ENCODE measurements around the gene SRL.

SRL gene

DNA sequence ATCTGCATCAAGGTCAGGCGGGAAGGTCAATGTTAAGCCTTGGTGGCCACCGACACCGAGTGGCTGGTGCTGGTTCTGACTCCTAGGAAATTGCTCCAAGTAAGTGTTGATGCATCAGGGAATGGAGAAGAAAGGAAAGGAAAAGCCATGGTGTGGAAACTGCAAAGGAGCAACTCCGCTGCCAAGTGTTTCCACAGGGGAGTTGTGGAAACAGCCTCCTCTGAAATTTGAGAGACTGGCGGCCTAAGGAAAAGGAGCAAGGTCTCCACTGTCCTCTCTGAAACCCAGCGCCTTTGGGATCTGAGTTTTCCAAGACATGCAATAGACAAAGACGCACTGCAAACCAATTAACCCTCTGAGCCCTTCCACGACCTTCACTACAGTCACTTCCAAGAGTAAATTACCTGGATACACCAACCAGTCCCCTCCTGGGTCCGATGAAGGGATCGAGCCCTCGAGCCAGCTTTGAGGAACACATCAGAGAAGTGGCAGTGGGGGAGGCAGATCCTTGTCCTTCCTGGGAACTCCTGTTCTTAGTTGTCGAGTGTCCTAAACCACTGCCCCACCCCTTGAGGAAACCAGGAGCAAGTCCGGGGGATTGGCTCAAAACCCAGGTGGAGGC is 51.1 kb downstream of the SRL start:
- Histone ChIP-seq H3K4me3 (no peak overlapping the region), H3K4me1 (no peaks in the 10 kb centered on the region)

DNA sequence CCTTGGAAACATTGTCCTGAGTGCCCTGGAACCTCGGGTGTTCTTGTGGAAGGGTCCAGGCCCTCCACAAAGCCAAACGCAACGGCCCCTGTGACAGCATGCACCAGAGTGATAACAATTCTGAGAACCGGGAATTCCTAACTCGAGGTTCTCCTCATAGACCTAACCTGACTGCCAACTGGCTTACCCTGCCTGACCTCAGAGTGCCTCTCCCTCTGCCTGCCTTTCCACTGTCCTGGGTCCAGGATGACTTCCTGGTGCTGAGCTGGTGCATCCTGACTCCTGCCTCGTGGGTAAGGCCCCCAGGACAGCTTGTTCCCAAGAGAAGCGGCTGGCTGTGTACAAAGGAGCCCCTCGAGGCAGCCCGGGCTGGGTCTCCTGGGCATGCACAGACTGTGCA is 51.8 kb downstream of the SRL start:
- H3K4me3 ChIP-seq, result no peak overlapping the region
- H3K4me1 ChIP-seq, result no peaks in the 10 kb centered on the region
- in situ Hi-C loops (cut with MboI; ENCODE audit: low sequenced_read_pairs), result loop anchor here (10.0 kb wide), 1 partner anchor 145 kb away; no protein-coding TSS in a partner anchor
- no peaks in the 10 kb centered on the region for H3K27me3 ChIP-seq (ENCODE audit: low read depth)
- H3K9me3 ChIP-seq, result no peaks in the 10 kb centered on the region
- H3K36me3 ChIP-seq (replicated peaks), result no peaks in the 10 kb centered on the region
- DNase-seq (ENCODE audit: low spot score in 2 of 2), result no peak

More for the DNA sequence above, 51.1 kb downstream of the SRL start:
- H3K27me3 ChIP-seq (ENCODE audit: low read depth), result no peaks in the 10 kb centered on the region
- DNase-seq (ENCODE audit: low spot score in 2 of 2), result no peak
- in situ Hi-C loops (cut with MboI; ENCODE audit: low sequenced_read_pairs), result loop anchor here (10.0 kb wide), 1 partner anchor 144 kb away; no protein-coding TSS in a partner anchor
- no peaks in the 10 kb centered on the region for H3K36me3 ChIP-seq (replicated peaks)
- no peaks in the 10 kb centered on the region for H3K9me3 ChIP-seq

DNA sequence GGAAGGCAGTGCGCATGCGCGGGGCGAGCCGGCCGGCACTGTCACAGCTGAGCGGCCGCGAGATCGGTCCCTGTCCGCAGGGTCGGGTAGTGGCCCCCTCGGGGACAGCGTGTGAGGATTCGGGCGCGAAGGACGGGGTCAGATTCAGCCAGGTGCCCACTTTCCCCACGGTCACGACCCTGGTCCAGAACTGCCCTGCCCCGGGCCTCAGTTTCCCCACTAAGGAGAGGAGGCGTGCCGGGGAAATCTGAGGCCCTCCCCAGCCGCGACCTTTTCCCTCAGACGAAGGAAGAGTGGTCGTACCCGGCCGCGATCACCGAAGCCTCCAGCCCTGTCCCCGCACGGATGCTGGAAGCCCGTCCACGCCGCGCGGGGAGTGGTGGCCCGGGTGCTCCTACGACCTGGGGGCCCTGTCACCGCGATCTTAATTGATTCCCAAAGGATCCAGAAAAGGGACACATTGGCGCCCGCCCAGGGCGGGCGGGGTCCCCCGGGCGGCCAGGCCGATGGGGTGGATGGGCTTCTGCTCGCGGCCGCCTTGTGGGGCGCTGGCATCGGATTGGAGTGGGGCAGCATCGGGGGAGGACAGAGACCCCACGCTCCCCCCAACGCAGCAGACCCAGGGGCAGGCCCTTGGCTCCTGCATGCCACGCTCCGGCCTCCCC is 57.7 kb downstream of the SRL start:
- Histone ChIP-seq H3K4me3 (peak overlapping the region; percentile 61), H3K4me1 (peaks cover 10% of the 10 kb centered on the region), H3K9me3 (no peaks in the 10 kb centered on the region), H3K27me3 (ENCODE audit: low read depth) (no peaks in the 10 kb centered on the region), H3K36me3 (replicated peaks) (no peaks in the 10 kb centered on the region)
- no peak for DNase-seq (ENCODE audit: low spot score in 2 of 2)
- in situ Hi-C loops (cut with MboI; ENCODE audit: low sequenced_read_pairs), result no loop called here

GRCh38 chr16:4183237-4184037 is 58.4 kb downstream of the SRL start:
- in situ Hi-C loops (cut with MboI; ENCODE audit: low sequenced_read_pairs), result no loop called here
- Histone ChIP-seq H3K4me3 (peak overlapping the region; percentile 61), H3K27me3 (ENCODE audit: low read depth) (no peaks in the 10 kb centered on the region), H3K4me1 (peaks cover 10% of the 10 kb centered on the region), H3K9me3 (no peaks in the 10 kb centered on the region), H3K36me3 (replicated peaks) (no peaks in the 10 kb centered on the region)
- peak; percentile 91 to 94 for DNase-seq (ENCODE audit: low spot score in 2 of 2)

DNA sequence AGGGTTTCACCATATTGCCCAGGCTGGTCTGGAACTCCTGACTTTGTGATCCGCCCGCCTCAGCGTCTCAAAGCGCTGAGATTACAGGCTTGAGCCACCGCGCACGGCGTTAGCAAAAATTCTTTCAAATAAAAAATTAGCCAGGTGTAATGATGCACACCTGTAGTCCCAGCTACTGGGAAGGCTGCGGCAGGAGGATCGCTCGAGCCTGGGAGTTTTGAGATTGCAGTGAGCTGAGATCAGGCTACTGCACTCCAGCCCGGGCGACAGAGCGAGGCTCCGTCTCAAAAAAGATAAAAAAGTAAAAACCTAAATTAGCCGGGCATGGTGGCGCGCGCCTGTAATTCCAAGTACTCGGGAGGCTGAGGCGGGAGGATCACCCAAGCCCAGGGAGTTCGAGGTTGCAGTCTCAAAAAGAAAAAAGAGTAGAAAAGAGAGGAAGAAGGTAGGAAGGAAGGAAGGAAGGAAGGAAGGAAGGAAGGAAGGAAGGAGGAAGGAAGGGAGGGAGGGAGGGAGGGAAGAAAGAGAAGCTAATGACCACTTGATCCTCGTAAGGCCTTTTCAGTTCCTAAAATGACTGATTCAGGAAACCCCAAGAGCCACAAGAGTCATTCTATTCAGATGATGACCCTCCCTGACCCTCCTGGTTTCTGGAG is 59.2 kb downstream of the SRL start:
- Histone ChIP-seq H3K36me3 (replicated peaks) (no peaks in the 10 kb centered on the region), H3K4me3 (peak overlapping the region; percentile 61), H3K4me1 (peaks cover 10% of the 10 kb centered on the region), H3K27me3 (ENCODE audit: low read depth) (no peaks in the 10 kb centered on the region), H3K9me3 (no peaks in the 10 kb centered on the region)
- DNase-seq (ENCODE audit: low spot score in 2 of 2), result no peak
- in situ Hi-C loops (cut with MboI; ENCODE audit: low sequenced_read_pairs), result no loop called here

DNA sequence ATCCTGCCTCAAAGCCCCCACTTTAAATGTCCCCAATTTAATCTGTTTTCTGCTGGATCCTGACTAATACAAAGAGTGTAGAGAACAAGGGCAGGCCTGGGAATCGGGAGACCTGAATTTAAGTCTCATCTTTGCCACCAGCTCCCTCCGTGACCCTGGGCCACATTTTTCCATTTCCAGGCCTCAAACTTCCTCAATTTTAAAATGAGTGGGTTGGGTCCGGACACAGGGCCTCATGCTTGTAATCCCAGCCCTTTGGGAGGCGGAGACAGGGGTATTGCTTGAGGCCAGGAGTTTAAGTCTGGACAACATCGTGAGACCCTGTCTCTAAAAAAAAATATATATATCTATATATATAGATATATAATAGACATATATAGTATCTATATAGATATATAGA is 61.4 kb downstream of the SRL start:
- Histone ChIP-seq H3K9me3 (no peaks in the 10 kb centered on the region), H3K27me3 (ENCODE audit: low read depth) (no peaks in the 10 kb centered on the region), H3K4me1 (peaks cover 10% of the 10 kb centered on the region), H3K36me3 (replicated peaks) (no peaks in the 10 kb centered on the region), H3K4me3 (no peak overlapping the region)
- in situ Hi-C loops (cut with MboI; ENCODE audit: low sequenced_read_pairs), result no loop called here
- DNase-seq (ENCODE audit: low spot score in 2 of 2), result no peak

- DNase-seq (ENCODE audit: low spot score in 2 of 2), result no peak
- H3K27me3 ChIP-seq (ENCODE audit: low read depth), result no peaks in the 10 kb centered on the region
- in situ Hi-C loops (cut with MboI; ENCODE audit: low sequenced_read_pairs), result no loop called here
- H3K9me3 ChIP-seq, result no peaks in the 10 kb centered on the region
- H3K36me3 ChIP-seq (replicated peaks), result no peaks in the 10 kb centered on the region
- H3K4me3 ChIP-seq, result no peak overlapping the region
- peaks cover 10% of the 10 kb centered on the region for H3K4me1 ChIP-seq
Measured at GRCh38 chr16:4179763-4180260, 62.1 kb downstream of the SRL start.

GRCh38 chr16:4179020-4179419 is 62.9 kb downstream of the SRL start:
- H3K4me1 ChIP-seq, result peaks cover 7% of the 10 kb centered on the region
- in situ Hi-C loops (cut with MboI; ENCODE audit: low sequenced_read_pairs), result no loop called here
- H3K27me3 ChIP-seq (ENCODE audit: low read depth), result no peaks in the 10 kb centered on the region
- H3K4me3 ChIP-seq, result no peak overlapping the region
- no peaks in the 10 kb centered on the region for H3K9me3 ChIP-seq
- DNase-seq (ENCODE audit: low spot score in 2 of 2), result no peak
- no peaks in the 10 kb centered on the region for H3K36me3 ChIP-seq (replicated peaks)

- no peak for DNase-seq (ENCODE audit: low spot score in 2 of 2)
- Histone ChIP-seq H3K4me1 (peaks cover 6% of the 10 kb centered on the region), H3K27me3 (ENCODE audit: low read depth) (no peaks in the 10 kb centered on the region), H3K4me3 (no peak overlapping the region), H3K9me3 (no peaks in the 10 kb centered on the region), H3K36me3 (replicated peaks) (no peaks in the 10 kb centered on the region)
- in situ Hi-C loops (cut with MboI; ENCODE audit: low sequenced_read_pairs), result no loop called here
Measured at GRCh38 chr16:4178468-4179010, 63.3 kb downstream of the SRL start.

DNA sequence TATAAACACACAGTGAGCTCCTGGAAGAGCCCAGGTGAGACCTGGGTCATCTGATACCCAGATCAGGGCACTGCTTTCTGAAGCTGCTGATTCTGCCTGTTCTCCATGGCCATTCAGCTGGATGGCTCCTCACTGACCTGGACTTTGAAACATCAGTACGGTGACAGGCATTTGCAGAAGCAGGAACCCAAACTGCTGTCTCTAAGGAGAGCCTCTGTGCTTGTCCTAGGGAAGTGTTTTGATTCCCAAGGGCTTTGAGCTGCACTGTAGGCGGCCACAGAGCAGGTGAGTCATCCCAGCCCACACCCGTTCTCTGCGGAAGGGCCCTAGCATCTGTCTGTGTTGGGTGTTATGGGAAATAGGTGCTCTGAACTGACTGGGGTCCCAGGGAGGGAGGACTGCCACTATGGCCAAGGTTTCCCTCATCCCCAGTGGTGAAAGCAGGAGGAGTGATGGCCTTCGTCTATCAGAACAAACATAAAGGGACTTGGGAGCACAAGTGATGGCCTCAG is 64.9 kb downstream of the SRL start:
- no peak for DNase-seq (ENCODE audit: low spot score in 2 of 2)
- no peaks in the 10 kb centered on the region for H3K4me1 ChIP-seq
- in situ Hi-C loops (cut with MboI; ENCODE audit: low sequenced_read_pairs), result no loop called here
- H3K4me3 ChIP-seq, result no peak overlapping the region
- no peaks in the 10 kb centered on the region for H3K27me3 ChIP-seq (ENCODE audit: low read depth)
- no peaks in the 10 kb centered on the region for H3K36me3 ChIP-seq (replicated peaks)
- no peaks in the 10 kb centered on the region for H3K9me3 ChIP-seq

GRCh38 chr16:4175849-4176248 is 66.0 kb downstream of the SRL start:
- in situ Hi-C loops (cut with MboI; ENCODE audit: low sequenced_read_pairs), result no loop called here
- DNase-seq (ENCODE audit: low spot score in 2 of 2), result no peak

GRCh38 chr16:4172070-4172469 is 69.8 kb downstream of the SRL start:
- in situ Hi-C loops (cut with MboI; ENCODE audit: low sequenced_read_pairs), result no loop called here
- no peaks in the 10 kb centered on the region for H3K27me3 ChIP-seq (ENCODE audit: low read depth)
- H3K9me3 ChIP-seq, result no peaks in the 10 kb centered on the region
- no peaks in the 10 kb centered on the region for H3K4me1 ChIP-seq
- no peak overlapping the region for H3K4me3 ChIP-seq
- no peaks in the 10 kb centered on the region for H3K36me3 ChIP-seq (replicated peaks)
- DNase-seq (ENCODE audit: low spot score in 2 of 2), result no peak

More at GRCh38 chr16:4175849-4176248, 66.0 kb downstream of the SRL start:
- Histone ChIP-seq H3K4me3 (no peak overlapping the region), H3K36me3 (replicated peaks) (no peaks in the 10 kb centered on the region), H3K27me3 (ENCODE audit: low read depth) (no peaks in the 10 kb centered on the region), H3K4me1 (no peaks in the 10 kb centered on the region), H3K9me3 (no peaks in the 10 kb centered on the region)

DNA sequence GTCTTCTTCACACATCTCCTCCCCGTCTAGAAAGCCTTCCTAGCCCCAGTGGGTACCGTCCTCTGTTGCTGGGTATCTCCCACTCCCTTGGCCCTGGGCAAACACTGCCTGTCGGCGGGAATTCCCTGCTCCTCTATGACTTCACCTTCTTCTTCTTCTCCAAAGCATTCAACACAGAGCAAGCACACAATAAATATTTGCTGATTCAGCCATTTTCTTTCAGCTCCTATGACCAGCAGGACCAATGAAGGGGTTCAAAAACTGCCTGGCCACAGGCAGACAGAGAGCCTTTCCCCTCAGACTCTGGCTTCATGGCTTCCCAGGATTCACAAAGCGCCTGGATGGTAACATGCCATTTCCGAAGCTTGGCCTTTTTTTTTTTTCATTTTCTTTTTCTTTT is 72.5 kb downstream of the SRL start:
- no peaks in the 10 kb centered on the region for H3K27me3 ChIP-seq (ENCODE audit: low read depth)
- in situ Hi-C loops (cut with MboI; ENCODE audit: low sequenced_read_pairs), result no loop called here

More for the DNA sequence above, 72.5 kb downstream of the SRL start:
- H3K4me3 ChIP-seq, result no peak overlapping the region
- no peaks in the 10 kb centered on the region for H3K4me1 ChIP-seq
- H3K9me3 ChIP-seq, result no peaks in the 10 kb centered on the region
- no peaks in the 10 kb centered on the region for H3K36me3 ChIP-seq (replicated peaks)
- DNase-seq (ENCODE audit: low spot score in 2 of 2), result no peak

Data from HAP-1 (cell line).